ENCODE results near the gene PLA2G15.

PLA2G15 gene, protein sequence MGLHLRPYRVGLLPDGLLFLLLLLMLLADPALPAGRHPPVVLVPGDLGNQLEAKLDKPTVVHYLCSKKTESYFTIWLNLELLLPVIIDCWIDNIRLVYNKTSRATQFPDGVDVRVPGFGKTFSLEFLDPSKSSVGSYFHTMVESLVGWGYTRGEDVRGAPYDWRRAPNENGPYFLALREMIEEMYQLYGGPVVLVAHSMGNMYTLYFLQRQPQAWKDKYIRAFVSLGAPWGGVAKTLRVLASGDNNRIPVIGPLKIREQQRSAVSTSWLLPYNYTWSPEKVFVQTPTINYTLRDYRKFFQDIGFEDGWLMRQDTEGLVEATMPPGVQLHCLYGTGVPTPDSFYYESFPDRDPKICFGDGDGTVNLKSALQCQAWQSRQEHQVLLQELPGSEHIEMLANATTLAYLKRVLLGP

DNA sequence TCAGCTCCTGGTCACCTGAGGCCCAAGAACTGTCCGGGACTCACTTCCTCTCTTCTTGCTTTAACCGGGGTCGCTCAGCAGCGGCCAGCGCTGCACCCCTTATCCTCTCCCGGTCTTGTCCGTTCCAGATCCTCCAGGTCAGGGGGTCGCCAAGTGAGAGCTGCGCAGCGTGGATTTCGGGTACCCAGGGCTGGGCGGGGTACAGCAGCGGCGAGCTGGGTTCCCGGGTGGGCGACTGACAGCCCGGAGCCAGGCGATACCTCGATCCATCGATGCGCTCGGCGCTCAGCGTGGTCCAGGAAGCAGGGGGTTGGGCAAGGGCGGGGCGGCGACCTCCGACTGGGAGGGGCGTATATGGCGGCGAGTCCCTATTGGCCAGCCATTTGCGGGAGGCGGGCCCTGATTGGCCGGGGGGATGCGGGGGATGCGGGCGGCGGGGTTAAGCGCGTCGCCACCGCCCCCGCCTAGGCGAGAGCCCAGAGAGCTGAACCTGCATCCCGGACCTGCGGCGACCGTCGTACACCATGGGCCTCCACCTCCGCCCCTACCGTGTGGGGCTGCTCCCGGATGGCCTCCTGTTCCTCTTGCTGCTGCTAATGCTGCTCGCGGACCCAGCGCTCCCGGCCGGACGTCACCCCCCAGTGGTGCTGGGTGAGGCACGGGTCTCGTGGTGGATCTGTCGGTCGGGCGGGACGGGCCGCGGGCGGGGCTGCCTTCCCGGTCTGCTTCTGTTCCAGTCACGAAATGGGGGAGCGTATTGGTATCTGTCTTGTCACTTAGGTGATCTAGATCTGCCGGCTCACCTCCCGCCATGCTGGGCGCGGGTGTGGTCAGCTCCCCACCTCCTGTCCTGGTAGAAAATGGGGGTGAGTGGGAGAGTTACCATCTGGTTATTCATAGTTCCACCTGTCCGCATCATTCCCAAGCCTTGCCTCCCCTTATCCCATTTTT lies at the start of gene PLA2G15:
Gene PLA2G15, plus strand, starts transcription at position 471 of the 951 bp plus-strand sequence. Its CDS starts 54 bp downstream, at position 525.
- peak; percentile 98 for DNase-seq

DNA sequence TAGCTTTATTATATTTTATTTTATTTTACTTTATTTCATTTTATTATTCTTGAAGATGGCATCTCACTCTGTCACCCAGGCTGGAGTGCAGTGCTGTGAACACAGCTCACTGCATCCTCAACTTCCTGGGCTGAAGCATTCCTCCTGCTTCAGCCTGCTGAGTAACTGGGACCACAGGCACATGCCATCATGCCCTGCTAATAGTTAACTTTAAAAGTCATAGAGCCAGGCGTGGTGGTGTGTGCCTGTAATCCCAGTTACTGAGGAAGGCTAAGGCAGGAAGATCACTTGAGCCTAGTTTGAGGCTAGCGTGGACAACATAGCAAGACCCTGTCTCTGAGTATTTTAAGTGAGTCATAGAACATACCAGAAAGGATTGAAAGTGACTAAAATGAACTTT lies 47.9 kb upstream of the PLA2G15 start:
- no peak for DNase-seq

DNA sequence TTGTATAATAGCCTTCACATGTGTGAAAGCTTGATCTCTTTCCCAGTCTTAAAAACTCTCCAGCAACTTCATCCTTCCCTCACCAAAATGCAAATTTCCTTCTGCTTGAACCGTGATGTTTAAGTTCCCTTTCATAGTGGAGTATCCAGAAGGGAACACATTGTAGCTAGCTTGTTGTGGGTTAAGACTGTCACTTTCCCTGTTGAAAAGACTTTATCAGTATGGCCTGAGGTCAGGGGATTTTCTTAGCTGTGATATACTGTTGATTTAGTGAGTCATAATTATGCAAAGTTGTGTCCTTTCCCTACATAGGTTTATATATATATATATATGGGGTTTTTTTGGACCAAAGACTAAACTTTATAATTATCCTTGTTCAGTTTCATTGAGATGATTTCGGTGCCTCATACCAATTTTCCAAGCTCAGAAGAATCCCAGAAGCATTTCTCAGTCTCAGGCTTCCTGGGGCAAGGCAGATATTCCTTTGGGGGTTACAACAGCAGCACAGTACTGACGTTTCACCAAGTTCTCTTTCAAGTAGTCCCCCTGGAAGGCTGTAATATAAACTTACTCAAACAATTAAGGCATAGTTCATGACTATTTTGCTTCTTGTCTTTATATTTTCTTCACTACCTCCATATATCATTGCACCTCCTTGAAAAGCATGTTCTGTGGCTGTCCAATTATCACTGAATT lies 44.9 kb upstream of the PLA2G15 start:
- no peak for DNase-seq

DNA sequence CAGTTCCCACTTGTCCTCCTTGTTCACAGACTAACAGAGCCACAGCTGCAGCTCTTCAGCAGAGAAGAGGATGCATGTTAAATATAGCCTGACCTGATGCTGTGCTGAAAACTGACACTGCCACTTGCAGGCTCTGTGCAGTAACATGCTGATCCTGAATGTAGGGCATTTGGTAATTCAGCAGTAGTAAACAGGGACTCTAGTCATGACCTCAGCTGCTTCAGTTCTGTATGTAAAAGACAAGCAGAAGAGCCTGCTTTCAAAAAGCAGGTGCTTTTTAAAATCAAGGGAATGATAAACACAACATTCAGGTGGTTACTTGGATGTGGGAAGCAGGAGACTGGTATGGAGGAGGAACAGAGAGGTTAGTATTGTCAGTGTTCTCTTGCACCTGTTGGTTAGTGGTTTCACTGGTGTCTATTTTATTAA lies 43.1 kb upstream of the PLA2G15 start:
- DNase-seq = no peak

DNA sequence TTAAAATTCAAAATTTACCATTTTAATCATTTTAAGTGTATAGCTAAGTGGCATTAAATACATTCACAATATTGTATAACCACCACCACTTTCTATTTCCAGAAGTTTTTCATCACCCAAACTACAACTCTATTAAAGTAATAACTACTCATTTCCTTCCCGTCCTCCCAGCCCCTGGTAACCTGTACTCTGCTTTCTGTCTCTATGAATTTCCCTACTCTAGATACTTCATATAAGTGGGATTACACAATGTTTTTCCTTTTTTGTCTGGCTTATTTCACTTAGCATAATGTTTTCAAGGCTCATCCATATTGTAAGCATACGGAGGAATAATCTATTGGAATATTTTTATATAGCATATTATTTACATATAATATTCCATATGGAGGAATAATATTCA lies 38.9 kb upstream of the PLA2G15 start:
- no peak for DNase-seq

DNA sequence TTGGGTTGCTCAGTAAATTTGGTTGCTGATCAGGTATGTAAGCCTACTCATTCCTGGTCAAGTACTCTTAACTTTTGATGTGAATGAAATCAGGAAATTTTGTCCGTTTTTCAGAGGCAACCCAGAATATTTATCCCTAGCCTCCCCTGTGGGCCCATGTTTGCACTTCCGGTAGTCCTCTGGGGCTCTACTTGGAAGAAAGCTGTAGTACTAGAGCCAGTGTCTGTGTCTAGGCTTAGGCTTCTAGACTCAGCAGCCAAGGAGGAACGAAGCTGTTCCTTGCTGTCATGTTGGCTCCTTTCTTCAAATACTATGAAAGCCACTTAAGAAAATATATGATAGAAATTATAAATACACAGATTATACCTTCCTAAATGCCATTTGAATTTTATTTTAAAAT lies 30.4 kb upstream of the PLA2G15 start:
- DNase-seq = no peak

DNA sequence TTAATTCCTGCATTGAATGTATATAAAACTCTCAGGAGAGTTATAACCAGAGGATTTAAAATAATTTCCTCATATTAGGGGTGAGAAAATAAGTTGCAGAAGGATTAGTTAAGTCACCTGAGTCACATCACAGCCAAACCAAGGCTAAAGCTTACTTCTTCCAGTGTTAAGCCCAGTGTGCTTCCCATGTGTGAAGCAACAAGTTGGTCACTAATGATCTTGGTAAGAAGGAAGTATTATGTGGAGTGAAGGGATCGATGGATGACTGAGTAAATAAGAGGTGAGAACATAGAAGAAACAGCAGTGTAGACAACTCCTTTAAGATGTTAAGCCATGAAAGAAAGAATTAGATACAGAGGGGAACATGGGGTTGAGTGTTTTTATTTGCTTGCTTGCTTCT lies 29.9 kb upstream of the PLA2G15 start:
- DNase-seq = no peak

DNA sequence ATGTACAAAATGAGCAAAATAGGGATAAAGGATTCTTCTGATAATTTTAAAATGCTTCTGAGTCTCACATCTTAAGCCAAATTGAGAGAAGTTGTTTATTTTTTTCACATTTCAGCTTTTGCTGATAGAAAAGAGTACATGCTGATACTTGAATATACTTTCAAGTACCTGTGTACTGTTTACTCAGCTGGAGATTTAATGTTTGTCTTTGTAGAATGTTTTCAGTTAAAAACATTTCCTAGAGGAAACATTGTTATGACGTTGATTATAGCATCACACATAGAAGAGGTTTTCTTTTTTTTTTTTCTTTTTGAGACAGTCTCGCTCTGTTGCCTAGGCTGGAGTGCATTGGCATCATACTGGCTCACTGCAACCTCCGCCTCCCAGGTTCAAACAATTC lies 28.9 kb upstream of the PLA2G15 start:
- no peak for DNase-seq

DNA sequence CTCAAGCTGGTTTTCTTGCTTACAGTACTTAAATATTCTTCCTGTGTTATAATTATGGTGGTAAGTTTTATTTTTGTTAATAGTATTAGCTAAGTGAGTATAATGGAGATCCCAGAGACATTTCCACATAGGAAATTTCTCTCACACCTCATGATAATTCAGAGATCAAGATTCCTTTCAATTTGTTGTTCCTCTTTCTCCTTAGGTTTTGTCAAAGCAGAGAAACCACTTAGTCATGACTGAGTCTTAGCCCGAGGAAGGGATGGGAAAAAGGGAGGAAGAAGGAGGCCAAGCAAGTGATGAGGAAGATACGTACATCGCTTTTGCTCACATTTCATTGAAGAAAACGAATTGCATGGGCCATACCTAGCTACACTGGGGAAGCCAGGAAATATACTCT lies 27.7 kb upstream of the PLA2G15 start:
- DNase-seq = no peak

DNA sequence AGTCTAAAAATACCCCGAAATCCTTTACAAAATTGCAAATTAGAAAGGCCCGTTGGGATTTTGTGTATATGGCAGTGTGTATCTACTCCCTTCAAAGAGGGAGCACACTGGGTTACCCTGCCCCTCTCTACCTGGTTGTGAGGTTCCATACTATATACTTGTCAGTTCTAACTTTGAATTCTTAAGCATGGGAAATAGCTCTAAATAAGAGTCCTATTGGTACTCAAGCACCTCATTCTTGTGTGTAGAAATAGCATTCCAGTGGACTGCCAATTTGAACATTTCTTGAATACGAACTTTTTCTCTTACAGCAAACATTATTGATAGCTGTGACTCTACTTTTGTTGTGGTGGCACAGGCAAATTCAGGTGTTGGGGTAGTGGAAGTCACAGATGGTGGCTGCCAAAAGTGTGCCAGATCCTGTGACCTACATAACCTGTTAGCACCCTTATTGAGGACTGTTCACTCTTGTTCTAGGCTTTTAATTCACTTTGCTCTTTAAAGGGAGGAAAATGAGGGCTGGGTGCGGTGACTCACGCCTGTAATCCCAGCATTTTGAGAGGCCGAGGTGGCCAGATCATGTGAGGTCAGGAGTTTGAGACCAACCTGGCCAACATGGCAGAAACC lies 25.3 kb upstream of the PLA2G15 start:
- no peak for DNase-seq

DNA sequence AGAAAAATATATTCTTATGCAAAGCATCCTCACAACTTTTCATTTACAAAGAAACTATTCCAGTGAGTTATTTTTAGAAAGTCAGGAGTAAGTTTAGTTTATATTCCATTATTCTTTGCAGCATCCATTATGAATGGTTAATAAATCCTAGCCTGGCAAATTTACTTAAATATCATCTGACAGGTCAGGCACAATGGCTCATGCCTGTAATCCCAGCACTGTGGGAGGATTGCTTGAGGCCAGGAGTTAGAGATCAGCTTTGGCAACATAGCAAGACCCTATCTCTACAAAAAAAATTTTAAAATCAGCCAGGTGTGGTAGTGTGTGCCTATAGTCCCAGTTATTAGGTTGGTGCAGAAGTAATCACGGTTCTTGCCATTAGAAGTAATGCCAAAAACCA lies 22.1 kb upstream of the PLA2G15 start:
- no peak for DNase-seq

DNA sequence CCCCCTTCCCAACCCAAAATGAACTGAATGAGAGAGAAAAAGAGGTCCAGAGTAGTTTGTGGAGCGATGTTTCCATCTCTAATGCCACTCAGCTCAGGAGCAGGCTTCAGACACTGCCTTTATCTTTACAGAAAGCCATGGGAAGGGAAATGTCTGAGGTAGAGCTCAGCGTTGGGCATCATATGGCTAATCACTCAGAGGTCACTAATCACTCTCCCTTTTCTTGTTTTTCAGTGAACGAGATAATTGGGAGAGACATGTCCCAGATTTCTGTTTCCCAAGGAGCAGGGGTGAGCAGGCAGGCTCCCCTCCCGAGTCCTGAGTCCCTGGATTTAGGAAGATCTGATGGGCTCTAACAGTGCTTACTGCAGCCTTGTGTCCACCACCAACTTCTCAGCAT lies 19.1 kb upstream of the PLA2G15 start:
- no peak for DNase-seq

DNA sequence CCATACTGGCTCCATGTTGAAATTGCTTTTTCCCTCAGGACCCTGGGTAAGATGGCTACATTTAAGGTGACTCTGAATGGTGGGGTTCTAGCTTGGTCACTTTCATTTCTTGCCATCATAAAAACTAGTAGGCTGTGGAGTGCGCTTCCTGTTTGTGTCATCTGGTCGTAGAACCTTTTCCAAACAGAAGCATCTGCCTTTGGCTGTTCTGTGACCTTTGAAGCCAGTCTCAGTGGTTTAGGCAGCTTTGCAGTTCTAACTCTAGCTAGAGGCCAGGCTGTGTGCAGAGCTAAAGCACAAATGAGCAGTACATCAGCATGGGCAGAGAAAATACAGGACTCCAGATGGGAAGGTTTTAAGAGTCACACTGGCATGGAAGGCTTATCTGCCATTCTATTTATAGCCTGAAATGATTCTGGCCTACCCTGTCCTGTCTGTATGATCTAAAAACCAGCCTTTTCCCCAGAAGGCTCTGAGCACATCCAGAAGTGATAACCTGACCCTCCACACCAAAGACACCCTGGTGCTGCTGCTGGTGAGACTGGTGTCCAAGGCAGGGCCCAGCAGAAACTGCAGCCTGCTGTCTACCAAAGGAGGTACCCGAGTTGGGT lies 17.9 kb upstream of the PLA2G15 start:
- DNase-seq = no peak

DNA sequence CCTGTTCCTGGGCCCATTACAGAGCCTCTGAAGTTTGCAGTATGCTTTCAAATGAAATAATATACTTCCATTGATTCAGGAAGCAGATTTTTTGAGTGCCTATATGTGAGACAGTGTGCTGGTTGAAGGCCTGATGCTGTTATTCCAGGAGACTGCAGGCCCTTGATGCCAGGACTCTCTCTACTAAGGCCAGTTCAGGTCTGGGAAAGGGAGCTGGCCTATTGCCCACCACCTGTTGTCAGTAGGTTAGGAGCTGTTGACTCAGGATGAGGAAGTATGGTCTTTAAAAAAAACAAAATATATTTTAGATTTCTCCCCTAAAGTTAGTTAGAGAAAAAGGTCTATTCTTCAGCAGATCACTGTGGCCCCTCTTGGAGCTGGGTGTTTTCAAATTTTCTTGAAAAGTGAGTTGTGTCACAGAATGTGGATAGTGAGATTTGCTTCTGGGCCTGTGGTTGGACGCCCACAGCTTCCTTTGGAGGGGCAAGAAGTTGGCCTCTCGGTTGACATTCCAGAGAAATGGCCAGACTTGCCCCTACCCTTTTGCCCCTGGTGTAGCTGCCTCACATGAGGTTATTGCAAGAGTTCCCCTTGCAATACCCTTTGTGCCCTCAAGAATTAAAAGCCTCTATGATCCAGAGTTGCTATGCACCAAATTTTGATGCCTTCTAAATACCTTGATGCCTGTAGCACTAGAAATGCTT lies 17.2 kb upstream of the PLA2G15 start:
- no peak for DNase-seq

DNA sequence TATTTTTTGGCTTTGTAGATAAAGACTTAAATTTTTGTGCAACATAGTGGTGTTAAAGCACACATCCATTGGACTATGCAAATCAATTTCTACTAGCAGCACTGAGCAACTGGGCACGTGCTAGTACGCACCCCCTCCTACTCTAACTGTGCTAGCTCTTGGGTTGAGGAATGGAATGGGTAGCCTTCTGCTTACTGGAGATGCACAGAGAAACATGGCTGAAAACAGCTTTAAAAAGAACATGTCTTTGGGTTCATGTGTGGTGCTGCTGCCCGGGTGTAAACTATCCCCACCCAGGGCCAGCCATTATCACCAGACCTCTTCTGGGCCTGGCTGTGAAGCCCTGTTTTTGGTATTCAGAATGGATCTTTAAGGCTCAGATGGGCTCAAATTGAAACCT lies 16.5 kb upstream of the PLA2G15 start:
- DNase-seq = no peak

DNA sequence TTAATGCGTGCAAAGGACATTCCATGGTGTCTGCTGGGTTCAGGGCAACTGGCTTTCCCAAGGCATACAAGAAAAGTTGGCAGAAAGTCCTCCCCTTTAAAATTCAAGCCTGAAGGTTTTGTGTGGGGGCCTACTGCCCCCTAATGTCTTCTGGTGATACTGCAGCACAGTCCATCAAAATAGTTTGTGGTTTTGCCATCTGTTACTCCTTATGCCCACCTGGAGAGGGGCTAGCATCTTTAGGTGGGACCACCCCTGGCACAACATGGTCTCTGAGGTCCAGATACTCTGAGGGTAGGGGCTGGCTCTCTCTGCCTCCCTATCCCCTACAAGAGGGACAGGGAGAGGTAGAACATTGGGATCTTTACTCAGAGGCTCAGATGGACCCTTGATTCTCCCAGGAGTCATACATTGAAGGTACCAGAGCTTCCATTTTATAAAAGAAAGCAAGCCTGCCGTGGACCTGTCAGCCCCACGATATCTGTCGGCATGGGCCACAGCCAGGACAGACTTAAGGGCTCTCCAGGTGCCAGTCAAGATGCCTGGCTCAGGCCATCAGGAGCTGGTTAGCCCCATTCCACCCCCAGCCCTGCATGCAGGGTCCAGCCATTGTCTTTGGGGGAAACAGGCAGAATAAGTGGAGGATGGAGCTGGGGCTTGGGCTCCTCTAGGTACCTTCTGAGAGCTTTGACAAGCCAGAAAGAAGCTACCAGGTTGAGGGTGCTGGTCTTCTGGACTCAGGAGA lies 15.6 kb upstream of the PLA2G15 start:
- DNase-seq = peak; percentile 55

DNA sequence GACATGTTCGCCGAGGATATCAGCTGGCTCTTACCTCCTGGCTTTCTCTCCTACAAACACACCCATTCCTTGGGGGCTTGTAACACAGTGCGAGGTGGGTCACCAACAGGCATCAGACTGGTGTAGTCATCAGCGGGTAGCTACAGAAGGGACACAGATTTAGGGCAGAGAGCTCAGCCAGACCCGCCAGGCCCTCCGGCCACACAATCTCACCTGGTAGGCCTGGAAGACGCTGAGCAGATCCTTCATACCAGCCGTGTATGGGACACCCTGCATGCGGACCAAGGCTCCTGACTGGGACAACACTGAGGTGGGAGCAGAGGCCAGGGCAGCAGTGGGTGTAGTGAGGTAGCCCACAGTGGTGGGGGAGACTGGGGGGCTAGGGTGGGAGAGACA lies 15.0 kb upstream of the PLA2G15 start:
- no peak for DNase-seq

DNA sequence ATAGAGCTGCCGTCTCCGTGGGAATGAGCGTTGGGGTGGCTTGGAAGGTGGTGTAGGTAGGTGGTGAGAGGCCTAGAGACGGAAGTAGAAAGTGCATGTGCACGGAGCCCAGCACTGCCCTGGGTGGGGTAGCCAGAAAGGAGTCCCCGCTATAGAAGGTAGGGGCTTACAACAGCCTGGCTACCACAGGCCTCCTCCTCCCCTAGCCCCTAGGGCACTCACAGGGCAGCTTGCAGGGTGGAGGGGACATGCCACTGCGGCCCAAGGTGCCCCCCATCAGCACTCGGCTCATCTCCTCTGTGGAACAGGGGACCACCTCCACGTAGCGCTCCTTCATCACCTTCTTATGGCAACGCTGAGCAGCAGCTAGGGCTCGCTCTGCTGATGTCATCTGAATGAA lies 14.2 kb upstream of the PLA2G15 start:
- DNase-seq = no peak

DNA sequence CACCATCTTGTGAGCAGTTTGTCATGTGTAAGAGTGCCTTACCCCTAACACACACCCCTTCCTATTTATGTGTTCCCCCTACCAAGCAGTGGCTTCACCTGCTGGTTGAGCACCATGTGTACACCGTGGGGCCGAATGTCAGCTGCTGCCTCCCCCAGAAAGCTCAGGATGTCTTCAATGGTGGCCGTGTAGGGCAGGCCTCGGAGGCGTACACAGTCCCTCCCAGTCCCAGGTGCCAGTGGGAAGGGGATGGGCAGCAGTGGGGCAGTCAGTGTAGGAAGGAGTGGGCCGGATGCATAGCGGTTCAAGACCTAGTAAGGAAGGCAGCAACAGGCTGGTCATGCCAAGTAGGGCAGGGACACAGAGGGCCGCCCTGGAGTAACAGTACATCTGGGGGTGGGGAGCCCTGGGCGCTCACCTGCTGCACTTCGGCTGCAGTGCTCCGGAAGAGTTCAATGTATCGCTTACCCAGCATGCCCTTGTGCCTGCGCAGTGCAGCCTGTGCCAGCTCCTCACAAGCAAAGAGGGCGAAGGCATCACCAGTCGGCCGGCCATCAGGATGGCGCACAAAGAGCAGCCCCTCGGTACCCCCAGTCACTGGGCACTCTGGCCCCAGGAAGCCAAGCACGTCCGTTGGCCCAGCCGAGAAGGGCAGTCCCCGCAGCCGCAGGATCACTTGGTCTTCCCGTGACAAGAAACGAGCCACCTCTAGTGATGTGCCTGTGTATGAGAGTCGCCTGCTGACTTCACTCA lies 13.6 kb upstream of the PLA2G15 start:
- DNase-seq = no peak

DNA sequence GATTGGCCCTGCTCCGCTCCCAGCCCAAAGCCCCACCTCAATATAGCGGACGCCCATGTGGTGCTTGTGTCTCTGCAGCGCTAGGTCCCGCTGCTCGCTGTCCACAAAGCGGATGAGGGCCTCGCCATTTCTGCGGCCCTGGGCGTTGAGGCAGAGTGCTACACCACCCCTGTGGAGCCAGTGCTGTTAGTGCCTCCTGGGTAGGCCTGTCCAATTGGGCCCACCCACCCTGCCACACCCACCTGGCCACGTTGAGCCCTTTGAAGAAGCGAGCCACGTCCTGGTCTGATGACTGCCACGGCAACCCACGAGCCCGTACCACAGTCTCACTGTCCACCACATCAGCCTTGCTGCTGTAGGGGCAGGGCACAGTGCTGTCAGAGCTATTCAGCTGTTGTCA lies 12.8 kb upstream of the PLA2G15 start:
- no peak for DNase-seq
